ENCODE data around the gene JMJD7.

GRCh38 chr15:41832208-41832607 lies 4.3 kb downstream of the JMJD7 start:
- TF ChIP-seq CTCF (conservative IDR thresholded peaks at IDR 0.05): no peak
- no peak for TF ChIP-seq EZH2 (IDR thresholded peaks at IDR 0.05; ENCODE audit: low read depth)
